Fibroblast of skin of left quadriceps (primary cell): ENCODE data around the gene LSM11.

Experiments
- DNase-seq, 2 experiments: peaks; one replicate each; pipeline ENCODE4 v3.0.0-alpha.2; 2013; ENCODE audit warnings: low read depth in 2 of 2

Gene LSM11

DNA sequence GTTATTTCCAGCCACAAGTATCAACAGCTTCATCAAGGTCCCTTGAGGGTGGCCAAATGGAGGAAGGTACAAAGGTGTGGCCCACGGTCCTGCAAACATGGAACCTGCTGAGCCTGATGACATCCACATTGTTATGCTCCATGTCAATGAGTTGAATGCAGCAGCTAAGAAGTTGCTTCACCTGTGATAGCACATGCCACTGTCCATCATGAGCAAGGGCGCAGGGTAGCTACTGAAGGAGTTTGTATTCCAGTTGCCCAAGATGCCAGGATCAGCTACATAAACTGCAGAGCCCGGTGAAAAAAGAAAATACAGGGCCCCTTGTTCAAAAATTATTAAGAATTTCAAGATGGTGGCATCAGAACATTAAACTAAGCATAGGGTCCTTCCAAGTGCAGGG is 24.2 kb downstream of the LSM11 start:
- DNase-seq: no peak

DNA sequence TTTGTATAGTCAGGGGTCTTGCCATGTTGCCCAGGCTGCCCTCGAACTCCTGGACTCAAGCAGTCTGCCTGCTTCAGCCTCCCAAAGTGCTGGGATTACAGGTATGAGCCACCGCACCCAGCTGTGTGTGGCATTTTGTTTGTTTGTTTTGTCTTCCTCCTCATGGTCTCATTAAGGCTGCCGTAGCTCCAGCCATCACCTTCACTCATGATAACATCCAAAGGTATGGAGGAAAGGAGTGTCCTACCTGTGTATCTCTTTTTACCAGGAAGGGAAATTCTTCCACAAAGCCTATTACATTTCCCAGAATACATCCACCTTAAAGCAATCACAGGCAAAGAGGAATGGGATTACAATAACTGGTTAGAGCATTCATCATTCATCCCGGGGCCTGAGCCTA is 27.2 kb downstream of the LSM11 start:
- no peak for DNase-seq

DNA sequence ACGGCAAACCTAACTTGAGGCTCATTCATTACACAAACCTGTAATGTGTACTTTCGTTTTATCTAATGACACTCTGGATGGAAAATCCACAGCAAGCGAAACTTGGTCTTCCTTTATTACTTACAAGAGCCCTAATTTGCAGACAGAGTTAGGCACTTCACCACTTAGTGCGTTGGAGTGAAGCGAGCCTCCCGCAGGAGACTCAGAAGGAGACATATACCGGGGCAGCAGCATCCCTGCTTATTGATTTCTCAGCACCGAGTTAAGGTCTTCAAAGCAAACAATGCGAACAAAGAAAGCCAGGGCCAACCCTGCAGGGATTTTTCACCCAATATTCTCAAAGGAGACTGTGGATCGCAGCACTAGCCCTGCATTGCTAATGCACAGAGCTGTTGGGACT is 28.6 kb downstream of the LSM11 start:
- no peak for DNase-seq

DNA sequence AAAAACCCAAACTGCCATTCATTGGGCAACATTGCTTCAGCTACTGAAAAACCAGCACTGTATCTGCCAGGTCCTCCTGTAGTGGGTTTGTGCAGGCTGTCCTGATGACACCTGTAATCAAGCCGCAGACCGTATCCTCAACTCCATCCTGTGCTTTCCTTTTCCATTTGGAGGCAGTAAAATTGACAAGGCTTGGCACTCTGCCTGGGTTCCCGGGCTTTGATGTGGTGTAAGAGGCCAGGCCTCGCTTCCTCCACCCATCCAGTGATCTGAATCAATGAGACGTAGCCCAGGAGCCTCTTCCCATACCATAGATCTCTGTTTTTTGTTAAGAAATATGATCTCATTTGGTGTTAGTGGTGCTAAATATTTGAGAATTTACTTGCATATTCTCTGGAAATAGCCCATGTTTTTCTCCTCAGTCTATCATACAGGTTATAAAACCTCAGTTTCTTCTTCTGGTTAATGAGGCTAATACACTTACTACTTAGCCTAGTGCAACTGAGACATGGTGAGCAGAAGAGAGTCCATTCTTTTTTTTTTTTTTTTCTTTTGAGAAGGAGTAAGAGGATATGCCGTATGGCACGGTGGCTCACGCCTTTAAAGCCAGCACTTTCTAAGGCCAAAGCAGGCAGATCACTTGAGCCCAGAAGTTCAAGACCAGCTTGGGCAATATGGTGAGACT is 34.8 kb downstream of the LSM11 start:
- DNase-seq: peak; percentile 53 to 56

DNA sequence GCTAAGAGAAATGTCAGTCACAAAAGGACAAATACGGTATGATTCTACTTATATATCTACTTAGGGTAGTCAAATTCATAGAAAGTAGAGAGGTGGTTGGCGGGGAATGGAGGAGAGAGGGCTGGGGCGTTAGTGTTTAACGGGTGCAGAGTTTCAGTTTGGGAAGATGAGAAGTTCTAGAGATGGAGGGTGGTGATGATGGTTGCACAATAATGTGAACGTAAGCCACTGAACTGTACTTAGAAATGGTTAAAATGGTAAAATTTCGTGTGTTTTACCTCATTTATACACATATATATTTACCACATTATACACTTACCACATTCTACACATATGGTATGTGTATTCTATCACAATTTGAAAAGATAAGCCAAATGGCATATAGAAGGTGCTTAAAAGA is 35.7 kb downstream of the LSM11 start:
- DNase-seq: no peak

DNA sequence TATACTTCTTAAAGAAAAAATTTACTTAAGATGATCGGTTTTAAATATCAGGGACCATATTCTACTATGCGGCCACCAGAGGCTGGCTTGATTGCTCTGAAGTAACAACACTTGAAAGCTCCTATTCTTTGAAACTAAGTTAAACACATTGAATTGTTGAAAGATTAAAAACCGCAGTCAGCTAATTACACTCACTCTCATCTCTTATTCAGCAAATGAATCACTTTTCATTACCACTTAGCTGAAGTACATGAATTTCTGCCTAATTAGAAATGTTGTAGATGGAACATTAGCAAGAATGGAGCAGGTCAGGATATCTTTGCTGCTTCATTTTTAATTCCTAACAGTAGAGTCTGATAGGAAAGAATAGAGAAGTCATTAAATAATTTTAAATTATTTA is 42.3 kb downstream of the LSM11 start:
- no peak for DNase-seq

DNA sequence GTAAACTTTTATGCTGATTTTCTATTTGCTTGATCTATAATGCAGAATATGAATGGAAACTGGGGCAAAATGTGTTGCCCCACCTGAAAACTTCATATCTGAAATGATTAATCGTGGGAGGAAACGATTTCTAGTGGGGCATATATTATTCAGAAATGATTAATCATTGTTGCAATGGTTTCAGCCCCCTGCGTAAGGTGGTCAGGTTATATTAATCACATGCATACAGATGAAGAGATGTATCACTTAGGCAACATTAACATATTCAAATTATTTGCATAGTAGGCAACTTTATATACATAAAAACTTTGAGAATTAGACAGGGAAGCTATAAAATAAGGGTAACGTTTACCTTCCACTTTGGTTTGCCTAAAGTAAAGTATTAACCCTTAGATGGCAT is 49.8 kb downstream of the LSM11 start:
- no peak for DNase-seq

DNA sequence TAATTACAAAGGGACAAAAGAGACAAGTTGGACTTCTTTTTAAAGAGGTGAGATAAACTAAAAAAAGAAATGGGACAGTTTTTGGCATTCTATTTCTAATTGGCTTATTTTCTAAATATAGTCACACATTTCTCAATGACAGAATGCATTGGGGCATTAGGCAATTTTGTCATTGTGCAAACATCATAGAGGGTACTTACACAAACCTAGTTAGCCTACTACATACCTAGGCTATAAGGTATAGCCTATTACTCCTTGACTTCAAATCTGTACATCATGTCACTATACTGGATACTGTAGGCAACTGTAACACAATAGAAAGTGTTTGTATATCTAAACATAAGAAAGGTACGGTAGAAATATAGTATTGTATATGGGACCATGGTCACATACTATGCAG is 56.1 kb downstream of the LSM11 start:
- DNase-seq: no peak

DNA sequence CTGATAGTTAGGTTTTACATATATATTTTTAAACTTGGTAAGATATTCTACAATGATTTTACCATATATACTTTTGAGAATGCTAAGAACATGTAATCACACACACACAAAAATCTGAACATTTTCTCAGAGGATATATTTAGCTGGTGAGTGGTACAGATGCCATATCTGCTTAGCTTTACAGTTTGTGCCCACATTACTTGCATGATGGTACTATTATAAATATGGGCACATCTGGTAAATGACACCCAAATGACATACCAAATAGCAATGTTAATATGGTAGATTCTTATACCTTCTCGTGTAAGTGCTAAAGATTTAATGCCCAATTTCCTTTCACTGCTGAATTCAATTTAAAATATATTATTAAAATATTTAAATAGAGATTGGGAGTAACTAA is 56.6 kb downstream of the LSM11 start:
- no peak for DNase-seq

DNA sequence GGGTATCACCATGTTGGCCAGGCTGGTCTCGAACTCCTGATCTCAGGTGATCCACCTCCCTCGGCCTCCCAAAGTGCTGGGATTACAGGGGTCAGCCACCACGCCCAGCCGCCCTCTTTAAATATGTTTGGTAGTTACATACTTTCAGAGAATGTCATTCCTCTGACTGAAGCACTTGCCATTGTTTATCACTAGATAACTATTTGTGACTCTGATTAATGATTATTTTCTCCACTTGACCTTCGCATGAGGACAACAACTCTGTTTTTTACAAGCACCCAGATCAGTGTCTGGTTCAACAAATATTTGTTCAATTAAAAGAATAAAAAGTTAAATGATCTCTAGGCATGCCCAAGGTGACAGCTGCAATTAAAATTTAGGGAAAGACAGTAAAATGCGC is 59.2 kb downstream of the LSM11 start:
- no peak for DNase-seq

DNA sequence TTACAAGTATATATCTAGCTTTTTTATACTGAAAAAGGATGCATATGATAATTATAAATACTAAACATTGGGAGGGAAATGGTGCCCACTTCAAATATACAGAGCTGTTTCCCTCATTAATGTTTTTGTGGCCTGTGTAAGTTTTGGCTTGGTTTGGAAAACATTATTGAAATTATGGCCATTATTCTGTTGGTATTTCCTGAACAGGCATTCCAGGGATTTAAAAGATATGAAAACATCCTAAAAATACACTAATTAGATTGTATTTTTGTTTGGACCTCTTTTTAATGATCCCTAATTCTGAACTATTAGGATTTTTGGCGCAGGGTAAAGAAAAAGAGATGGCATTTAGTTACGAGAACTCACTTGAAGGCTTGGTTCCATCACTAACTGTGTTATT is 64.5 kb downstream of the LSM11 start:
- no peak for DNase-seq
